Measurements from ENCODE around the gene IL10RA.

DNA sequence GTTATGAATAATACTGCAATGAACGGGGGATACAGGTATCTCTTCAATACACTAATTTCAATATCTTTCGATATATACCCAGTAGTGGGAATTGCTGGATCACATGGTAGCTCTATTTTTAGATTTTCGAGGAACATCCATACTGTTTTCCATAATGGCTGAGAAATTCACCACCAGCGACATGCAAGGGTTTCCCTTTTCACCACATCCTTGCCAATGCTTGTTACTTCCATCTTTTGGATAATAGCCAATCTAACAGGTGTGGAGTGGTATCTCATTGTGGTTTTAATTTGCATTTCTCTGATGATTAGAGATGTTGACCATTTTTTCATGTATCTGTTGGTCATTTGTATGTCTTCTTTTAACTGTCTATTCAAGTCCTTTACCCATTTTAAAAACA lies 5.9 kb downstream of the IL10RA start:
- TF ChIP-seq, protein P1, sequence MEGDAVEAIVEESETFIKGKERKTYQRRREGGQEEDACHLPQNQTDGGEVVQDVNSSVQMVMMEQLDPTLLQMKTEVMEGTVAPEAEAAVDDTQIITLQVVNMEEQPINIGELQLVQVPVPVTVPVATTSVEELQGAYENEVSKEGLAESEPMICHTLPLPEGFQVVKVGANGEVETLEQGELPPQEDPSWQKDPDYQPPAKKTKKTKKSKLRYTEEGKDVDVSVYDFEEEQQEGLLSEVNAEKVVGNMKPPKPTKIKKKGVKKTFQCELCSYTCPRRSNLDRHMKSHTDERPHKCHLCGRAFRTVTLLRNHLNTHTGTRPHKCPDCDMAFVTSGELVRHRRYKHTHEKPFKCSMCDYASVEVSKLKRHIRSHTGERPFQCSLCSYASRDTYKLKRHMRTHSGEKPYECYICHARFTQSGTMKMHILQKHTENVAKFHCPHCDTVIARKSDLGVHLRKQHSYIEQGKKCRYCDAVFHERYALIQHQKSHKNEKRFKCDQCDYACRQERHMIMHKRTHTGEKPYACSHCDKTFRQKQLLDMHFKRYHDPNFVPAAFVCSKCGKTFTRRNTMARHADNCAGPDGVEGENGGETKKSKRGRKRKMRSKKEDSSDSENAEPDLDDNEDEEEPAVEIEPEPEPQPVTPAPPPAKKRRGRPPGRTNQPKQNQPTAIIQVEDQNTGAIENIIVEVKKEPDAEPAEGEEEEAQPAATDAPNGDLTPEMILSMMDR (IDR thresholded peaks at IDR 0.05; ENCODE audit: low read length): no peak
- TF ChIP-seq EZH2 (IDR thresholded peaks at IDR 0.05; ENCODE audit: borderline replicate concordance, low read length): no peak
